Right lobe of liver (tissue), 4 donors: ENCODE results near the gene CAT.

Experiments used
- POLR2A ChIP-seq: fragments of 450-650 bp; IDR thresholded peaks from one replicate; pipeline ENCODE4 v1.6.1; 2017; ENCODE audit warnings: antibody characterized with exemption, mild to moderate bottlenecking
- TF ChIP-seq, protein P1 (sequence below), 4 donors: fragments of 200-600 bp in 3 of 4; fragments of 450-650 bp in 1 of 4; IDR thresholded peaks; one replicate each; pipeline versions ENCODE4 v1.5.1 to v1.8.0; 2016 to 2022; ENCODE audit warnings: antibody characterized with exemption in 4 of 4, mild to moderate bottlenecking in 2 of 4
- donor health status: DM: no; HTN: no; CAD: no.
- donor health status: DM: no; HTN: no; CAD: no.
- donor health status: DM: no; HTN: yes; CAD: no.

DNA sequence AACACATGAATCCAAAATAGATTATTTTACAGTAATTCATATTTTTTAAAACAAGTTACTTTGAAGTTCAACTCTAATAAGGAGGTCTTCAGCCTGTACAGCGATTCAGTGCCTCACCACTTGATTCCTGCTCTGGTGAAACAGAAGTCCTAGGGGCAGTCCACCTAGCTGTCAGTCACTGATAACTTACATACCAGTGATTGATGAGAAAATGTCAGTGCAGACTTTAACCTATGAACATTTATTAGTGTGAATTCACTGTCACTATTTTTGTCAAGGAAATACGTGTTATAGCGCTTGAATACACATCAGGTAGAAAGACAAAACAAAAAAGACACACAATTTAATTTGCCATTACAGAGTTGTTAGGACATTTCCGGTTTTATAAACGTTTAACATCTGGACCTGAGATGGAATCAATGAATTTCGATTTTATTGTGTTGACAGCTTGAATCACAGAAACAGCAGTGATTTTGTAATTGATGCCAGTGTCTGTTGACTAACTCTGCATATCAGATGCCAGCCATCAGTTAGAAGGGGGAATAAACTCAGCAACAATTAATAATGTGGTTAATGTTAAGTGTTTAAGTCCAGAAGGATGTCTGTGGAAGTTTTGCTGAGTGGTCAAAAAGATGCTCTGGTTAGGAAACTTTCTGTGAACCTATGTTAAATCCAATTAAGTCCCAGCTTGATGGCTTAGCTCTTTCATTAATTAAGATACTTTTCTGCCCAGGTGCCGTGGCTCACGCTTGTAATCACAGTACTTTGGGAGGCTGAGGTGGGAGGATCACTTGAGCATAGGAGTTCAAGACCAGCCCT is 40.3 kb downstream of the CAT start:
- TF ChIP-seq, protein P1, sequence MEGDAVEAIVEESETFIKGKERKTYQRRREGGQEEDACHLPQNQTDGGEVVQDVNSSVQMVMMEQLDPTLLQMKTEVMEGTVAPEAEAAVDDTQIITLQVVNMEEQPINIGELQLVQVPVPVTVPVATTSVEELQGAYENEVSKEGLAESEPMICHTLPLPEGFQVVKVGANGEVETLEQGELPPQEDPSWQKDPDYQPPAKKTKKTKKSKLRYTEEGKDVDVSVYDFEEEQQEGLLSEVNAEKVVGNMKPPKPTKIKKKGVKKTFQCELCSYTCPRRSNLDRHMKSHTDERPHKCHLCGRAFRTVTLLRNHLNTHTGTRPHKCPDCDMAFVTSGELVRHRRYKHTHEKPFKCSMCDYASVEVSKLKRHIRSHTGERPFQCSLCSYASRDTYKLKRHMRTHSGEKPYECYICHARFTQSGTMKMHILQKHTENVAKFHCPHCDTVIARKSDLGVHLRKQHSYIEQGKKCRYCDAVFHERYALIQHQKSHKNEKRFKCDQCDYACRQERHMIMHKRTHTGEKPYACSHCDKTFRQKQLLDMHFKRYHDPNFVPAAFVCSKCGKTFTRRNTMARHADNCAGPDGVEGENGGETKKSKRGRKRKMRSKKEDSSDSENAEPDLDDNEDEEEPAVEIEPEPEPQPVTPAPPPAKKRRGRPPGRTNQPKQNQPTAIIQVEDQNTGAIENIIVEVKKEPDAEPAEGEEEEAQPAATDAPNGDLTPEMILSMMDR (IDR thresholded peaks at IDR 0.05): no peak
- no peak for TF ChIP-seq POLR2A
